Hepatocyte (in vitro differentiated cells): Measurements from ENCODE around the gene KIAA2012. TPM values are rescaled to one million over a fixed set of nuclear protein-coding genes. Genes with fewer than 3 reads are reported as not detected.

Experiments
- DNase-seq: peaks from one replicate; pipeline ENCODE4 v3.0.0-alpha.2; 2016; ENCODE audit warnings: low spot score
- H2AFZ ChIP-seq: fragments of 200-600 bp; sonication (generic); 2 replicates; pipeline ENCODE4 v1.6.0; 2016; ENCODE audit warnings: antibody characterized with exemption, mild to moderate bottlenecking
- H3K27ac ChIP-seq: fragments of 200-600 bp; sonication (generic); 2 replicates; pipeline ENCODE4 v1.5.1; 2016; ENCODE audit warnings: mild to moderate bottlenecking
- H3K27me3 ChIP-seq: fragments of 200-600 bp; sonication (generic); 2 replicates; pipeline ENCODE4 v1.6.1; 2016
- H3K36me3 ChIP-seq: fragments of 200-600 bp; sonication (generic); replicated peaks from 2 replicates; pipeline ENCODE4 v1.5.1; 2016; ENCODE audit warnings: low read depth; ENCODE audit not compliant: insufficient read depth
- H3K4me1 ChIP-seq: fragments of 200-600 bp; sonication (generic); 2 replicates; pipeline ENCODE4 v1.5.1; 2016; ENCODE audit warnings: mild to moderate bottlenecking, moderate library complexity; ENCODE audit not compliant: insufficient read depth
- H3K4me2 ChIP-seq: fragments of 200-600 bp; sonication (generic); 2 replicates; pipeline ENCODE4 v1.6.0; 2016
- H3K4me3 ChIP-seq: fragments of 200-600 bp; sonication (generic); 2 replicates; pipeline ENCODE4 v1.5.1; 2016; ENCODE audit warnings: mild to moderate bottlenecking
- H3K79me2 ChIP-seq: fragments of 200-600 bp; sonication (generic); 2 replicates; pipeline ENCODE4 v1.6.0; 2017; ENCODE audit warnings: mild to moderate bottlenecking
- H3K9me2 ChIP-seq: fragments of 200-600 bp; sonication (generic); replicated peaks from 2 replicates; pipeline ENCODE4 v1.6.0; 2017; ENCODE audit warnings: mild to moderate bottlenecking; ENCODE audit not compliant: insufficient read depth
- H3K9me3 ChIP-seq: fragments of 200-600 bp; sonication (generic); 2 replicates; pipeline ENCODE4 v1.5.1; 2016; ENCODE audit warnings: low read depth, mild to moderate bottlenecking
- H4K20me1 ChIP-seq: fragments of 200-600 bp; sonication (generic); 2 replicates; pipeline ENCODE4 v1.6.0; 2016; ENCODE audit warnings: mild to moderate bottlenecking; ENCODE audit not compliant: insufficient read depth, poor library complexity, severe bottlenecking
- EZH2 ChIP-seq: fragments of 200-600 bp; sonication (generic); IDR thresholded peaks from 2 replicates; pipeline ENCODE4 v1.6.1; 2016; ENCODE audit warnings: antibody characterized with exemption, mild to moderate bottlenecking, borderline replicate concordance
- EZH2phosphoT487 ChIP-seq: fragments of 200-600 bp; sonication (generic); IDR thresholded peaks from one replicate; pipeline ENCODE4 v1.6.1; 2018; ENCODE audit warnings: antibody characterized with exemption, mild to moderate bottlenecking, low read depth, moderate library complexity; ENCODE audit not compliant: unreplicated experiment, severe bottlenecking
- WGBS: methylation state at CpG from one replicate; pipeline ENCODE4 v1.1.6; 2016; ENCODE audit warnings: low lambda C conversion rate; ENCODE audit errors: missing lambda C conversion rate; 5-methylcytosine and 5-hydroxymethylcytosine counted together
- polyA plus RNA-seq: library from polyadenylated mRNA; unstranded; fragments of >200 nt; fragmentation: Nextera tagmentation; extraction: Ambion mirVana; gene quantifications from 2 replicates; pipeline ENCODE4 v1.2.1, GENCODE V29; 2016
- total RNA-seq: library from RNA; depleted of rRNA; stranded (reverse); fragments of >200 nt; gene quantifications from 2 replicates; pipeline ENCODE4 v1.2.3, GENCODE V29; 2014
- TF ChIP-seq, protein P1 (sequence below): fragments of 200-600 bp; sonication (generic); IDR thresholded peaks from 2 replicates; pipeline ENCODE4 v1.5.1; 2016; ENCODE audit warnings: antibody characterized with exemption, mild to moderate bottlenecking; ENCODE audit not compliant: poor library complexity

Gene KIAA2012
- total and polyA plus RNA-seq, 2 experiments from 2014 or later, result 0.27 TPM; not detected in 1

DNA sequence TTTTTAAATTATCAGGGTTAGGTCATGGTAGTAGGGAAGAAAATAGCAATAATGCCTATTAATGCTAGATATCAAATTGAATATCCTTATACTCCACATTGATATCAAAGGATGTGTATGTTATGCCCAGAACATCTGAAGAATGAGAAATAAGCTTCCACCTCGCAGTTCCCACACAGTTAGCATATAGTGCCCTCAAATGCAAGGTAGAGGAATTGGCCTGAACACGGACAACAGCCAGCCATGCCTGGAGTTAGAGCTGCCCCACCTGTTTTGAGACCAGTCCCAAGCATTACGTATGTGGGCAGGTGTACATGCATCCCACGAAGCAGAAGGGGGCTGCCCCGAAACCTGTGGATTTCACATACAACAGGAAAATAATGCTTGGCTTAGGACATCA, 85.7 kb downstream of the KIAA2012 start:
- Histone ChIP-seq H3K9me3 (no peaks in the 10 kb centered on the region), H3K4me3 (no peak overlapping the region), H3K79me2 (no peaks in the 10 kb centered on the region), H3K27ac (no peak overlapping the region), H3K9me2 (no peaks in the 10 kb centered on the region), H2AFZ (no peak overlapping the region), H3K27me3 (no peaks in the 10 kb centered on the region), H4K20me1 (no peaks in the 10 kb centered on the region), H3K4me2 (no peak overlapping the region), H3K4me1 (peaks cover 13% of the 10 kb centered on the region), H3K36me3 (no peaks in the 10 kb centered on the region)
- WGBS, result 72% methylated on average over 5 of the region's 5 CpGs
- no peak for DNase-seq
- TF ChIP-seq, protein P1, sequence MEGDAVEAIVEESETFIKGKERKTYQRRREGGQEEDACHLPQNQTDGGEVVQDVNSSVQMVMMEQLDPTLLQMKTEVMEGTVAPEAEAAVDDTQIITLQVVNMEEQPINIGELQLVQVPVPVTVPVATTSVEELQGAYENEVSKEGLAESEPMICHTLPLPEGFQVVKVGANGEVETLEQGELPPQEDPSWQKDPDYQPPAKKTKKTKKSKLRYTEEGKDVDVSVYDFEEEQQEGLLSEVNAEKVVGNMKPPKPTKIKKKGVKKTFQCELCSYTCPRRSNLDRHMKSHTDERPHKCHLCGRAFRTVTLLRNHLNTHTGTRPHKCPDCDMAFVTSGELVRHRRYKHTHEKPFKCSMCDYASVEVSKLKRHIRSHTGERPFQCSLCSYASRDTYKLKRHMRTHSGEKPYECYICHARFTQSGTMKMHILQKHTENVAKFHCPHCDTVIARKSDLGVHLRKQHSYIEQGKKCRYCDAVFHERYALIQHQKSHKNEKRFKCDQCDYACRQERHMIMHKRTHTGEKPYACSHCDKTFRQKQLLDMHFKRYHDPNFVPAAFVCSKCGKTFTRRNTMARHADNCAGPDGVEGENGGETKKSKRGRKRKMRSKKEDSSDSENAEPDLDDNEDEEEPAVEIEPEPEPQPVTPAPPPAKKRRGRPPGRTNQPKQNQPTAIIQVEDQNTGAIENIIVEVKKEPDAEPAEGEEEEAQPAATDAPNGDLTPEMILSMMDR, result peak; percentile 54
- no peak for TF ChIP-seq EZH2phosphoT487
- TF ChIP-seq EZH2, result no peak

DNA sequence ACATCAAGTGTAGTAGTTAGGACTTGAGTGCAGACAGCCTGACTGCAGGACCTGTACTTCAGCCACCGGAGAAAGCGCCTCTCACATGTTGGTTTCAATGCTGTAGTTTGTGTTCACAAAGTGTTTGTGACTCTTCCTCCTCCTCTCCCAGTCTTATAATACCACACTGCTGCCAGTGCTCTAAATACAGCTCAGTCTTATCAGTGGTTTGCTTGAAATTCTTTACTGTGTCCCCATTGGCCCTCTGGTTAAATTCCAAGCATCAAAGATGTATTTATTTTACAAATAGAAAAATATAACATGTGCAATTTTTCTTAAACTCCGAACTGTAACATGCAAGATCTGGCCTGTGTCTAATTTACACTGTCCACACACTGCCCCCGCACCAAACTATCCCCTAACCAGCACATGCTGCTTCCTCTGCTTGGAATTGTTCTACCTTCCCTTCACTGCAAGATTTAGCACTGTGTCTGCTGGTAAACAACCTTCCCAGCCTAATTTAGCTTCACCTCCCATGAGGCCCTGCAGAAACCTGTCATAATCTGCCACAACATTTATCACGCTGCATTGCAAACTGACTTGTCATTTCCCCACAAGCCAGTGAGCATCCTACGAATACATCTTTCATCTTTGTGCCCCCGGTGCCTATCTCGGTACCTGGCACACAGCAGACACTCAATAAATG, 88.2 kb downstream of the KIAA2012 start:
- H3K4me2 ChIP-seq, result no peak overlapping the region

DNA sequence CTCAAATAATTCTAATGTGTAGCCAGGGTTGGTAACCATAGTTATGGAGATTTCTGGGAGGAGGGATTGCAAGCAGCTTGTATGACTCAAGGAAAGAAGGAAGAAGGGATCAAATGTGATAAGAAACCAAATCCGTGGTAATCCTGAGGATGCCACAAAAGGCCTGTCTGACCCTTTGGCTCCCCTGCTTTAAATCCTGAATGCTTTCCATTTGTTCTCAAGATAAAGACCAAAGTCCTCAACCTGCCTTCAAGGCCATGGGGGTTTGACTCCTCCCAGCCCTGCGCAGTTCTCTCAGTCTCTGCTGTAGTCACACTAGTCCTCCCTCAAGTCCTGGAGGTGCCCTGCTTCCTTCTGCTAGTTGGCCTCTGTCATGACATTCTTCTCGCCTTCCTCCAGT, 91.4 kb downstream of the KIAA2012 start:
- no peak for TF ChIP-seq EZH2phosphoT487
- TF ChIP-seq, protein P1, result no peak
- no peak for TF ChIP-seq EZH2
- peak; percentile 38 for DNase-seq
- H3K27ac ChIP-seq, result peak overlapping the region; percentile 34

More for the DNA sequence above, 88.2 kb downstream of the KIAA2012 start:
- H3K4me1 ChIP-seq, result peaks cover 17% of the 10 kb centered on the region
- no peak overlapping the region for H3K4me3 ChIP-seq
- H3K27ac ChIP-seq, result no peak overlapping the region
- no peaks in the 10 kb centered on the region for H3K36me3 ChIP-seq
- 72% methylated on average over 8 of the region's 8 CpGs for WGBS
- TF ChIP-seq, protein P1, result no peak
- no peak for TF ChIP-seq EZH2phosphoT487
- no peak for TF ChIP-seq EZH2
- H3K27me3 ChIP-seq, result no peaks in the 10 kb centered on the region
- DNase-seq, result no peak
- H2AFZ ChIP-seq, result no peak overlapping the region
- H3K9me2 ChIP-seq, result no peaks in the 10 kb centered on the region
- H3K9me3 ChIP-seq, result no peaks in the 10 kb centered on the region
- H3K79me2 ChIP-seq, result no peaks in the 10 kb centered on the region
- H4K20me1 ChIP-seq, result no peaks in the 10 kb centered on the region

More for the DNA sequence above, 91.4 kb downstream of the KIAA2012 start:
- Histone ChIP-seq H3K9me2 (no peaks in the 10 kb centered on the region), H4K20me1 (no peaks in the 10 kb centered on the region), H3K27me3 (peaks cover 5% of the 10 kb centered on the region), H3K36me3 (no peaks in the 10 kb centered on the region), H2AFZ (no peak overlapping the region), H3K79me2 (no peaks in the 10 kb centered on the region), H3K9me3 (no peaks in the 10 kb centered on the region), H3K4me3 (no peak overlapping the region), H3K4me1 (peaks cover 17% of the 10 kb centered on the region), H3K4me2 (no peak overlapping the region)
- 44% methylated on average over 3 of the region's 3 CpGs for WGBS
